GM19455 (cell line): ENCODE results near the gene RAD54L.
"Not testable (repeated sequence)": the region's sequence is repeated elsewhere in the genome, so short reads cannot be mapped to it uniquely, and the experiment has no call there.

Source experiments
- ATAC-seq: cut with Tn5 transposase; IDR thresholded peaks from one replicate; pipeline ENCODE4 v1.9.1; 2021; ENCODE audit not compliant: unreplicated experiment

The RAD54L gene

DNA sequence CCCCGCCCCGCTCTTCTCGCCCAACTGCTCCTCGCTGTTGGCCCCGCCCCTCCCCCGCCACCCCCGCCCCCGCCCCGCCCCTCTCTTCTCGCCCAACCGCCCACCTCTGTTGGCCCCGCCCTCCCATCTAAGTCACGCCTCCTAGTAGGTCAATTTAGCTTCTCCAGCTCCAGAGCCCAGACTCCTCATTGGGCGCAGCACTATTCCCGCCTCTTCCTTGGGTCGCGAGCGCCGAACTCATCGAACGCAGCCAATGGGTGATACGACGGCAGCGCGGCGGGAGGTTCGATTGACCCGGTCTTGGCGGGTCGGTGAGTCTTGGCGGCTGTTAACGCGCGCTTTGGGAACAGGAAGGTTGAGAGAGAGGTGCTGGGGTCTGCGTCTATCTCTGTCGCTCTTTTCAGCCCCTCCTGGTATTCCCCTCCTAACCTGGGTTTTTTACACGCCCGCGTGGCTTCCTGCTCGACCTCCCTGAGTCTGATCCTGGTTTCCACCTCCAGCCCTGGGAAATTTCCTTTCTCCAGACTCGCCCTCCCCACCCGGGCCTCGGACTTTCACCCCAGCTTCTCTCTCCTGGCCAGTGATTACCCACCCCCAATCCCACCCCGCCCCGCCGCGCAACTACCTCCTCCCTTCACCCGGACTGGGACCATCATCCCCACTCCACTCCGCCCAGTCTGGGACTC, at the start of gene RAD54L:
TSS of gene RAD54L (plus strand) at position 328 of the 686 bp plus-strand sequence. CDS start 643 bp downstream, outside the sequence.
- peak; percentile 91 for ATAC-seq

DNA sequence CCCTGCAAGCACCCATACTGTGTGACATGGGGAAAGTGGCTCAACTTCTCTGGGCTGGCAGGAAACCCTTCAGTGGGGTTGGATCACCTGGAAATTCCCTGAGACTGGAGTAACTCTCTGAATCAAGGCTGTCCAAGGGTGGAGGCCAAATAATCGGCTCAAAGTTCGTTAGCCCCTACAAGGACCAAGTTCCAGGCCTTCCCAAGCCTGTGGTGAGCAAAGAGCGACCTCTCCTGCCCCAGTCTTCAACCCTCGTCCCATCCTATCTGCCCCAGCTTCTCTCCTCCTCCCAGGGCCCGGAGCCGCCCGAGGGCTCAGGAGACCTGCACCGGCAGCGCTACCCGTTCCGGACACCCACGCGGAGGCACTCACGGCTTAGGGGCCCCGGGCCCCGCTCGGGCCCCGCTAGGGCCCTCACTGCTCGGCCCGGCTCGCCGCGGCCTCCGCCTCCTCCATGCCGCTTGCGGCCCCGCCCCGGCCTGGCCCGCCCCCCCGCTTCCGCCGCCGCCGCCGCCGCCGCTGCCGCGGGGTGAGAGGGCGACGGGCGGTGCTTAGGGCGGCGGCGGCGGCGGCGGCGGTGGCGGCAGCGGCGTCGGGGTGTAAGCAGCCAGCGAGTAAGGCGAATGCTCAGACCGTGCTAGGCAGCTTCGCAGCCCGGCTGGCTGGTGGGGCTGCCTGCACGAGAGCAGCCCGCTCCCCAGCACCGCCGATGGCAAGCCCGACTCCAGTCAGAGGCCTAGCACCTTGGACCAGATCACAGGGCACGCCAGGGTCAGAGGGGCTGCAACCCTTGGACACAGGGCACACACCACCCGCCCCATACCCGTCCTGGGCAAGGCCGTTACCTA, 49.4 kb upstream of the RAD54L start, which contains the start of gene POMGNT1:
TSS of gene POMGNT1 (minus strand) at position 471 of the 848 bp plus-strand sequence. CDS start 613 bp downstream, outside the sequence.
- peak; percentile 93 for ATAC-seq

DNA sequence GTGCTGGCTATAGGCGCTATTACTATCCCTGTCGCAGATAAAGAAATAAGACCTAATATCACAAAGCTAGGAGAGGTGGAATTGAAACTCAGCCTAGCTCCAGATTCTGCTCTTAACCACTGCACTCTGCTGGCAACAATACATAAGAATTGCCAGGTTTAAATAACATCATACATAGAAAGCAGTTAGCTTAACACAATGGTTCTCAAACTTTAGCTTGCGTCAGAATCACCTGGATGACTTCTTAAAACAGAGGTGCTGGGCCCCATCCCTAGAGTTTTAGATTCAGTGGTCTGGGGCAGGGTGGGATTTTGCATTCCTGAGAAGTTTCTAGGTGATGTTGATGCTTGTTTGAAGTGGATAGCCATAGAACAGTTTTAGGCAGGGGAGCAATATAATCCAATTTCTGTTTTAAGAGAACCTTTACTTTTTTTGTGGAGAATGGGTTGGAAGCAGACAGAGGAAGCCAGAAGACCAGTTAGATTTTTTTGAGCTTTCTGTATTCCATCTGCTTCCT, 48.3 kb upstream of the RAD54L start:
- ATAC-seq, result no peak

DNA sequence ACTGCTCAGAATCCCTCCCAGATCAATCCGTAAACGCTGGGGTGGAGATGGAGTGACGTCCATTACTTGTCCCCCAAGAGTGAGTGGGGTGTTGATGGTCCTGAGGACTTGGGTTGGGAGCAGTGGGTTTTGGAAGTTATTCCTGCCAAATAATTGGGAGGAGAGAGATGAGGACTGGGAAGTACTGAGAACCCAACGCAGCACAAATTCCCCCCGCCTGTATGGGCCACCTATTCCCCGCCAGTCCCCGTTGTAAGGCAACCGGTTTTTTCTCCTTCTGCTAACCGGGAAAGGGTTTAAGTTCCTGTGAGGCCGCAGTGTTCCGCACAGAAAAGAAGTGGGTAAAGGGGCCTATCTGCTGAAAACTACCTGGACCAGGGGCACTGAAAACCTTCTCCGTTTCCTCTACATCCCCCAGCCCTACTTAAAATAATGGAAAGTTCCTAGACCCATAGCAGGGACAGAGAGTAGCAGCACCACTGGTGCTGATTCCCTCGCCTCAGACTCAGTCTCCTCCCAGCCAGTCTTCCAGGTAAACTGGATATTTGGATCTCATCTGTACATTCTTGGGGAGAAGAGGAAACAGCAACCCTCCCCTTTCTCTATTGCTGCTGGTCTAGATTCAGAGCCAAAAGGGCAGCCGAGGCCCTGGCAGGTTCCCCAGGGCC, 43.7 kb upstream of the RAD54L start:
- no peak for ATAC-seq

DNA sequence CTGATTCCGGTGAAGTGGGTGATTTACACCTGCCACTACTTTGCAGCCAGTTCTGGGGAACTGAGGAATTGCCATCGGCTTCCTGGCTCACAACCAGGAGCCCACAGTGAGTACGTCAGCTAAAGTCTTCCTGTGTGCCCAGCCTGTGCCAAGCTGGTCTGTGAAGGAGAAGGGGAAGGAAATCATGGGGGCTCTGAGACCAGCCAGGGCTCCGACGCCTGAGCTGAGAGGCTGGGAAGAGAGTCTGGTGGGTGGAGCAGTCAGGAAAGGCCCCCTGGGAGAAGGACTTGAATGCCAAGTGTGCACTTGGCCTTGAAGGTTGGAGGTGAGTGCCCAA, 43.2 kb upstream of the RAD54L start:
- ATAC-seq, result no peak

DNA sequence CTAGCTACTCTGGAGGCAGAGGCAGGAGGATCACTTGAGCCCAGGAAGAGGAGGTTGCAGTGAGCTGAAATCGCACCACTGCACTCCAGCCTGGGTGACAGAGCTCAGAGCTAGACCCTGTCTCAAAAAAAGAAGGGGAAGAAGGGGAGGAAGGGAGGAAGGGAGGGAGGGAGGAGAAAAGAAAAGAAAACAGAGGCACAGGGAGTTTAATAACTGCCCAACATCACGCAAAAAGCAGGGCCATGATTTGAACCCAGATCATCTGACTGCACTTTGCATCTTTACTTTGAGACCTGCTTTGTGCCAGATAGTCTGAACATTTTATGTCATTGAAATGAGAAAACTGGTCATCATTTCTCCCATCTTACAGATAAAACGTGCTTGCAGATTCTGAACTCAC, 42.4 kb upstream of the RAD54L start:
- no peak for ATAC-seq

DNA sequence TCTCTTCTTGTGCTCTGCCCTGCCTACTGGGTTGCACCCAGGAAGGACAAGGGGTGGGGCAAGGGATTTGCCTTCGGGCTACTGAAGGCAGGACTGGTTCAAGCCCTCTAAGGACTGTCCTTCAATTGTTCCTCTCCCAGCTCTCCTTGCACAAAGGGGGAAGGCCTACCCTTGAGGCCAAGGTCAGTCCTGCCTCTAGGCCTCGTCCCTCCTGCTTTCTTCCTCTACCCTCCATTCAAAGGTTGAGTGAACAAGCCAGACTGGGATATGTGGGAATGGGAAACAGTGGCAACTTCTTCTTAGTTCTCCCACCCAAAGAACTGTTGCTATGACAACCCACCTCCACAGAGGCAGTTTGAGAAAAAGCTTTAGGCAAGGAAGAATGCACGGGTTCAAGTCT, 41.8 kb upstream of the RAD54L start:
- ATAC-seq, result no peak

DNA sequence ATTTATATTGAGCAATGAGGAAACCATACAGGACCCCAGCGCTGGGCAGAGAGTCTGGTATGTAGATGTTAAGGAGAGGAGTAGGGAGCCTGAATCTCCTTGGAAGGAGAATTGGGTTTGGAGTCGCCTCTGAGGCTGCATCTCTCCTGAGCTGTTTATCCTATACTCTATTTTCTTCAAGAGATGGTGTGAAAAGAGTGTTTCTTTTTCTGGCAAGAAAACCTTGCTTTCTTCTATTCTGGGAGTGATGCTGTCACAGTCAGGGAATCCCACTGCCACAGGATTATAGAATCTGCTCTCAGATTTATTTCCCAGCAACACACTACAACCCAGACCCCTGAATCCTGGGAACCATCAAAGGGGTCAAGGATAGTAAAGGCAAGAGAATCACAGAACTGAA, 41.2 kb upstream of the RAD54L start:
- ATAC-seq, result no peak

DNA sequence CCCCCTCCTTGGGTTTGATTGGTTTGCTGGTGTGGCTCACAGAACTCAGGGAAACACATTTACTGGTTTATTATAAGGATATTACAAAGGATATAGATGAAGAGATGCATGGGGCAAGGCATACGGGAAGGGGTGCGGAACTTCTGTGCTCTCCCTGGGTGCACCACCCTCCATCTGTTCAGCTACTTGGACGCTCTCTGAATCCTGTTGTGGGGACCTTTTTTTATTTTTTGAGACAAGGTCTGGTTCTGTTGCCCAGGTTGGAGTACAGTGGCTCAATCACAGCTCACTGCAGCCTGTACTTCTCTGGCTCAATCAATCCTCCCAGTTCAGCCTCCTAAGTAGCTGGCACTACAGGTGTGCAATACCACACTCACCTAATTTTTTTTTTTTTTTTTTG, 37.0 kb upstream of the RAD54L start:
- no peak for ATAC-seq

DNA sequence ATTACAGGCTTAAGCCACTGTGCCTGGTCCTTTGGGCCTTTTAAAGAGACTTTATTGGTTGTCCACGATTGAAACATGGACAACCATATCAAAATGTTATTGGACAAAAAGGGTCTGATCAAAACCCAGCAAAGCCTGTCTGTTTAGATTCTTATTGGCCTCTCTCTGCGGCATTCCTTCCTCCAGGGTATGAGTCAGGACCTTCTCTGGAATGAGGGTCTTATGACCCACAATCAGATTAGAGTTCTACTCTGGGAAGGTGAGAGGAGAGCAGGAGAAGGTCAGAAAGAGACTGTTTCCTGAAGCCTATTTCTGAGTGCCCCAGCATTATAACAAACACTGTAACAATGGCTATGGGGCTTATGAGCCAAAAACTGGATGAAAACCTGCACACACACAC, 36.5 kb upstream of the RAD54L start:
- no peak for ATAC-seq

DNA sequence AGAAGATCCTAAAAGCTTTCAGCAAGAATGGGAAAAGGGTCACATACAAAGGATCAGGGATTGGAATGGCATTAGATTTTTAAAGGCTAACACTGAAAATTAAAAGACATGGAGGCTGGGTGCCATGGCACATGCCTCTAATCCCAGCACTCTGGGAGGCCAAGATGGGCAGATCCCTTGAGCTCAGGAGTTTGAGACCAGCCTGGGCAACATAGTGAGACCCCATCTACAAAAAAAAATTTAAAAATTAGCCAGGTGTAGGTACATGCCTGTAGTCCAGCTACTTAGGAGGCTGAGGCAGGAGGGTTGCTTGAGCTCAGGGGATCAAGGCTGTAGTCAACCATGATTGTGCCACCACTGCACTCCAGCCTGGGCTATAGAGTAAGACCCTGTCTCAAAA, 32.1 kb upstream of the RAD54L start:
- no peak for ATAC-seq

DNA sequence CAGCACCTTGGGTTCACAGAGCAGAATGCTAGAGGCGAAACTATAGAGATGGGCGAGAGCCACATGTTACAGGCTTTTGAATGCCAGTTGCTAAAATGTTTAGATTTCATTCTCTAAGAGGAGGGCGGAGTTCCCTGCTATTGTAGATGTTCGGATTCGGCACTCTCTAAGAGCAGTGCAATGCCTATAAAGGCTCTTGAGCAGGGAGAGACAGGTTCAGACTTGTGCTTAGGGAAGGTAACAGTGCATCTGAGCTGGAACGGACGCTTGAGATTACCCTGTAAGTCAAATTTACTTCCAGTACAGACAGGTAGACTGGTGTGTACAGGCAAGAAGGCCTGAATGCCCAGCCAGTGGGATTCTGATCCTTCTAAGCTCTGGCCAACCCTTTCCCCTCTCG, 29.1 kb upstream of the RAD54L start:
- no peak for ATAC-seq

DNA sequence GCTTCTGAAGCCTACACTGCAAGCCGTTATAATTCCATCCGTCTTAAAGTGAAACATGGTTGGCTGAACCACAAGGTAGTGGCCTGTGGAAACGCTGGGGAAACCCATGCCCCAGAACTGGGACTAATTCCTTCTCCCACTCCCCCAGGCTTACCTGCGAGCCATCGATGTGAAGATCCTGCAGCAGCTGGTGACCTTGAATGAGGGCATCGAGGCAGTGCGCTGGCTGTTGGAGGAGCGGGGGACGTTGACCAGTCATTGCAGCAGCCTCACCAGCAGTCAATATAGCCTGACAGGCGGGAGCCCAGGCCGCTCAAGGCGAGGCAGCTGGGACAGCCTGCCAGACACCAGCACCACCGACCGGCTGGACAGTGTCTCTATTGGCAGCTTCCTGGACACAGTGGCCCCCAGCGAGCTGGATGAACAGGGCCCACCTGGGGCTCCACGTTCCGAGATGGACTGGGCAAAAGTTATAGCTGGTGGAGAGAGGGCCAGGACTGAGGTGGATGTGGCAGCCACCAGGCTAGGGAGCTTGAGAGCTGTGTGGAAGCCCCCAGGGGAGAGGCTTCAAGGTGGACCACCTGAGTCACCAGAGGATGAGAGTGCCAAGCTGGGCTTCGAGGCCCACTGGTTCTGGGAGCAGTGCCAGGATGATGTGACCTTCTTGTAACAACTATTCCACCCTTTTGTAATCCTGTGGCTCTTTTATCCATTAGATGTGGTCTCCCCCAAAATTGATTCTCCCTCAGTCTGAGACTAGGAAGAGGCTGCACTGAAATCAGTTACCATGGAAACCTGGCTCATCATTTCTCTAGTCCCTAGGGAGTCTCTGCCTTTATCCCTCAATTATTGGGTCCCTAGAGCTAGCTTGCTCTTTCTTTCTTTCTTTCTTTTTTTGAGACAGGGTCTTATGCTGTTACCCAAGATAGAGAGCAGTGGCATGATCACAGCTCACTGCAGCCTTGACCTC, 27.7 kb upstream of the RAD54L start:
- ATAC-seq, result no peak

DNA sequence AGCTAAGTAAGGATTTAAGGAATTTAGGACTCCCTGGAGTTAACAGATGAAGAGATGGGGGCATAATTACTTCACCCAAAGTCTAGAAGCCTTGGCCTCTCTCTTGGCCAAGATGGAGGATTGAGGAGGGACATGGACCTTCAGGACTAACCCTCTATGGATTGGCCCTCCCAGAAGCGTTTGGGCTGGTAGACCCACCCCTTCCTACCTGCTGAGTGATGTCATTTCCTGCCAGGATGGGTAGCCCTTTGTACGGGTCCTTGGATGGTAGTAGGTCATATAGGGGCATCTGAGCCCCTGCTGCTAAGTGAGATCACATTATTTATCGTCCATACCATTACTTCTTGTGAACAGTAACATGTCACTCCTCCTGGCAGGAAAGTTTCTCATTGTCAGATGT, 26.8 kb upstream of the RAD54L start:
- no peak for ATAC-seq

DNA sequence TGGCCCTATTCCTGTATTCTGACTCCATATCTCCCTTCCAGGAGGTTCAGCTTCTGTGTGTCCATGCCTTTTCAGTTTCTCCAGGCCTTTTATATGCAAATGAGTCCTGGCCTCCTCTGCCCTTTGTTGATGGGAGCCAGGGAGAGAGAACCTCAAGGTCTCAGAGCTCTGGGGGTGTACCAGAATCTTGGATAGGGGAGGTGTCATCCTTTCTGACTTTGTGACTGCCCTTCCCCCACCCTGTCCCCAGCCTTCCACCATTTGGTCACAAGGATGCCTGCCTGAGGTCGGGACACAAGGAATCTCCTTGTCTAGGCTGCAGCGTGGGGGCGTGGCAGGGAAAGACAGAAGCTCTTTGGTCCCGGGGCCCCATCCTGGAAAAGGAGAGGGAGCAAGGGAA, 25.8 kb upstream of the RAD54L start:
- ATAC-seq, result no peak

DNA sequence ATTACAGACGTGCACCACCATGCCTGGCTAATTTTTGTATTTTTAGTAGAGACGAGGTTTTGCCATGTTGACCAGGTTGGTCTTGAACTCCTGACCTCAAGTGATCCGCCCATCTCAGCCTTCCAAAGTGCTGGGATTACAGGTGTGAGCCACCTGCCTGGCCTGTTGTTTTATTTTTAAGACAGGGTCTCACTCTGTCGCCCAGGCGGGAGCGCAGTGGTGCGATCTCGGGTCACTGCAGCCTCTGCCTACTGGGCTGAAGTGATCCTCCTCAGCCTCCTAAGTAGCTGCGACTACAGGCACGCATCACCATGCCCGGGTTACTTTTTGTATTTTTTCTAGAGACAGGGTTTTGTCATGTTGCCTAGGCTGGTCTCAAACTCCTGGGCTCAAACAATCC, 24.5 kb upstream of the RAD54L start:
- ATAC-seq, result peak; percentile 33

DNA sequence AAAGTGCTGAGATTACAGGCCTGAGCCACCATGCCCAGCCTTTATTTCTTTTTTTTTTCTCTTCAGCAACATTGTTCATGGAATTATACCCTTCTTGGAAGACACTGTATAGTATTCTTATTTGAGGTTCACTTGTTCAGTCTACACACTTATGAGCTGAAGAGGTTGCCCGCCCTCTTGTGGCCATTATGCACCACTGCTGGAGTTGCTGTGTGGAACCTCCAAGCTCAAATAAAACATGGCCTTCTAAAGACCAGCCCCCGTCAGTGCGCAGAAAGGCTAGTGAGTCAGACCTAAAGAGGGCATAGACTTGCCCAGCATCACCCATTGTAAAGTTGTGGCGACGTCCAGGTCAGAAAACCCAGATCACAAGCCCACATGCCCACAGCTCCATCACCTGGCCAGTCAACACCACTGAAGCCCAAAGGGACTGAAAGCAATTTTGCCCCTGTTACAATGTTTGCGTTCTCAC, 24.1 kb upstream of the RAD54L start:
- peak; percentile 87 for ATAC-seq

DNA sequence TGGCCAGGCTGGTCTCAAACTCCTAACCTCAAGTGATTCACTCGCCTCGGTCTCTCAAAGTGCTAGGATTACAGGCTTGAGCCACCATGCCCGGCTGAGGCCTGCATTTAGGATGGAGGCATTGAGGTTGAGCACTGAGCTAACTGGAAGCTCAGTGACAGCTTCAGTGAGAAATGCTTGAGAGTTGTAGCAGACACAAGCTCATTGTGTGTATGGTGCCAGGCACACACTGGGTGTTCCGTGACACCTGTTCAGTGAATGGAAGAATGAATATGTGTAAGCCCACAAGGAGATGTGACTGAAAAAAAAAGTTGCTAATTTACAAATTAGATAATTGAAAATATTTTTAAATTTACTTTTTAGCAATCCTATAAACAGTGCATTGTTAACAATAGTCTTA, 22.6 kb upstream of the RAD54L start:
- no peak for ATAC-seq

DNA sequence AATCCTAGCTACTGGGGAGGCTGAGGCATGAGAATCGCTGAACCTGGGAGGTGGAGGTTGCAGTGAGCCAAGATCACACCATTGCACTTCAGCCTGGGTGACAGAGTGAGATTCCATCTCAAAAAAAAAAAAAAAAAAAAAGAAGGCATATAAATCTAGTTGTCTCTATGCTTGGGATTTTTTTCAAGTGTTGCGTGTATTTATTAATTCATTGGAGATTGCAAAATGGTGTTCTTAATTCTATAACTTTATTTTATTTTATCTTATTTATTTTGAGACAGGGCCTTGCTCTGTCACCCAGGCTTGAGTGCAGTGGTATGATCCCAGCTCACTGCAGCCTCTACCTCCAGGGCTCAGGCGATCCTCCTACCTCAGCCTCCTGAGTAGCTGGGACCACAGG, 16.3 kb upstream of the RAD54L start:
- not testable (repeated sequence) for ATAC-seq

DNA sequence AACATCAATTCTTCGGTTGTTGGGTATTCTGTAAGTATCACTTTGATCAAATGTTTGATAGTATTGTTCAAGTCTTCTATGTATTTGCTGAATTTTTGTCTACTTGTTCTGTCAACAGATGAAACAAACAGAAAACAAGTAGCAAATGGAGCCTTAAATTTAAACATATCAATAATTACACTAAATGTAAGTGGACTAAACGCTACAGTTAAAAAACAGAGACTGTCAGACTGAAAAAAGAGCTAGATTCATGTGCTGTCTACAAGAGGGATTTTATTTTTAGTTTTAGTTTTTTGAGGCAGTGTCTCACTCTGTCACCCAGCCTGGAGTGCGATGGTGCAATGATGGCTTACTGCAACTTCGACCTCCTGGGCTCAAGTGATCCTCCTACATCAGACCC, 10.7 kb upstream of the RAD54L start:
- no peak for ATAC-seq
